A549 (cell line): ENCODE measurements around the gene SPTBN5.

Source experiments
- CTCF ChIP-seq: fragments of >200 bp; sonication (Bioruptor Twin); formaldehyde crosslinking; IDR thresholded peaks from 3 replicates; pipeline ENCODE4 v1.5.1; 2016
- POLR2A ChIP-seq: IDR thresholded peaks from 2 replicates; pipeline ENCODE4 v1.6.1; 2012; ENCODE audit warnings: mild to moderate bottlenecking, low read length

GRCh38 chr15:41917767-41918430 lies 24.0 kb upstream of the SPTBN5 start:
- TF ChIP-seq POLR2A (no peak), CTCF (no peak)
